Measurements from ENCODE around the gene AKAP6.

The AKAP6 gene

DNA sequence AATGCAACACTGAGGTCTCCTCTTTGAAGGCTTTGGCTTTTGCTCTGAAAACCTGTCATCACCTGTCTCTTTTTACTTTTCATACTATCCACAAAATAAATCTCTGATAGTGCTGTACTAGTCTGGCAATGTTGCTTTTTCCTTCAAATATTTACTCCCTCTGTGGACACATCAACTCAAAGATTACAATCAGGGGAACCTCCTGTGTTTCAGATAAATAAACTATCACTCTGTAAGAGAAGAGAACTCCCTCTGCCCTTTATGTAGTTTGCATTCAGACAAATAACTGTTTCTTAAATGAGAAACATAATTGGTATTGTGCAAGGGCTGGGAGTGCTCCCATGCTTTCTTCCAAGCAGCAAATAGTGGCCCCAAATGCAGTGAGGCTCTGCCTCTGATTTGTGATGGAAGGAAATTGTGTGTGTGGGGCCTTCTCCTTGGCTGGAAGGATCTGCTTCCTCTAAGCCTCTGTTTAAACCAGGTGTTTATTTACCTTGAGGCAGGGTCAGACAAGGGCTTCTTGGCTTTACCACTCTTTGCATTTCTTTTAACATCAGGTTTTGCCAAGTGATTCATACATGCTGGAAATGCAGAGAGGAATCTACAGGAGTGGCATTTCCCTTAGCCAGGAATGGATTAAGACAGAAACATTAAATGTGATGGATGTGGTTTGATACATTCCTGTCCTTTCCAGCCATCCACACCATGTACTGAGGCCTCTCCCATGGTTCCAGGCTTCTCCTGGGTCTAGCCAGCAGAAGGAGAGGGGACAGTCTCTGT, 69.0 kb downstream of the AKAP6 start:
- H3K9me3 Mint-ChIP-seq, result no peaks in the 10 kb centered on the region
- H3K4me1 Mint-ChIP-seq, result no peaks in the 10 kb centered on the region
- no peak overlapping the region for H3K4me3 Mint-ChIP-seq
- no peaks in the 10 kb centered on the region for H3K36me3 Mint-ChIP-seq
- CTCF ChIA-PET, result no interaction called here
- DNase-seq, result no peak
- H3K27ac Mint-ChIP-seq, result no peak overlapping the region
- no peaks in the 10 kb centered on the region for H3K27me3 Mint-ChIP-seq

DNA sequence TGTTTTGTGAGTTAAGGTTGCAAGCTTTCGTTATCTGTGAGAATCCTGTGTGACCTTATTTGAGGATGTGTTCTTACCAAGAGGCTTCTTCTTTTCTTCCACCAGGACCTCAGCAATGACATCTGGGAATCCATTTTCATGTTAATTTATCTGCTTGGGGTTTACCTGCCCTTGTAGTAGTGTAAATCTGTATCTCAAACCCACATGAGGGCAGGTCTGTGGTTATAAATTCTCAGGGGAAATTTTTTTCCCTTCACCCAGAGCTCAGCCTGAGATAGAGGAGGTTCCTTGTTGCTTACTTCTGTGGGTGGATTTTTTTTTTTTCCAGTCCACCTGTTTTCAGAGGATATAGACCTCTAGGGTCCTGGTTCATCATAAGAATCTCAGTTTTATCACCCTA, 70.8 kb downstream of the AKAP6 start:
- Mint-ChIP-seq H3K4me3 (no peak overlapping the region), H3K27me3 (no peaks in the 10 kb centered on the region), H3K27ac (no peak overlapping the region), H3K36me3 (no peaks in the 10 kb centered on the region), H3K4me1 (no peaks in the 10 kb centered on the region), H3K9me3 (no peaks in the 10 kb centered on the region)
- CTCF ChIA-PET, result no interaction called here
- DNase-seq, result no peak

GRCh38 chr14:32400480-32400879, 71.4 kb downstream of the AKAP6 start:
- Mint-ChIP-seq H3K27ac (no peak overlapping the region), H3K9me3 (no peaks in the 10 kb centered on the region)

GRCh38 chr14:32403021-32403420, 73.9 kb downstream of the AKAP6 start:
- H3K9me3 Mint-ChIP-seq, result no peaks in the 10 kb centered on the region
- no peaks in the 10 kb centered on the region for H3K36me3 Mint-ChIP-seq
- H3K4me1 Mint-ChIP-seq, result no peaks in the 10 kb centered on the region
- CTCF ChIA-PET, result interaction anchor here (1.0 kb wide), 1 partner anchor 26 kb away, joined by 3 read pairs; no protein-coding TSS in a partner anchor
- H3K27ac Mint-ChIP-seq, result no peak overlapping the region
- no peaks in the 10 kb centered on the region for H3K27me3 Mint-ChIP-seq
- no peak overlapping the region for H3K4me3 Mint-ChIP-seq
- no peak for DNase-seq

More at GRCh38 chr14:32400480-32400879, 71.4 kb downstream of the AKAP6 start:
- CTCF ChIA-PET, result interaction anchor here (0.7 kb wide), 1 partner anchor 18 kb away, joined by 3 read pairs; no protein-coding TSS in a partner anchor
- no peaks in the 10 kb centered on the region for H3K36me3 Mint-ChIP-seq
- H3K27me3 Mint-ChIP-seq, result no peaks in the 10 kb centered on the region
- no peaks in the 10 kb centered on the region for H3K4me1 Mint-ChIP-seq
- DNase-seq, result no peak
- no peak overlapping the region for H3K4me3 Mint-ChIP-seq

DNA sequence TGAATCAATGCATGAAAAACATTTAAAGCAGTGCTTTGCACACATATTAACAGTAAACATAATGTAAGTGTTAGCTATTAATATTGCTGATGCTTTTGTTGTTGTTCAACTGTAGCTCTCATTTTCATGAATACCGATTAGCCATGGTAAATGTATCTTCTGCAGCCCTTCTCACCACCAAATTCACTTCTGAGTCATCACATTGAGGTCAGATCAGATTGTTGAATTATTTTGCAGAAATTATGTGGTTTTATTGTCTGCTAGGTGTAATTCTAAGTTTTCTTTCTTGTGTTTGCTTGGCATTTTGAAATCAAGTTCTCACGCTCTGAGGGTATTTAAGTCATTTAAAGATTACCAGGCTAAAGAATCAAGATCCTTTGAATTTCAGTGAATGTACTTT, 74.6 kb downstream of the AKAP6 start:
- H3K27ac Mint-ChIP-seq, result no peak overlapping the region
- no peak overlapping the region for H3K4me3 Mint-ChIP-seq
- no peak for DNase-seq
- H3K27me3 Mint-ChIP-seq, result no peaks in the 10 kb centered on the region
- no peaks in the 10 kb centered on the region for H3K4me1 Mint-ChIP-seq
- no peaks in the 10 kb centered on the region for H3K36me3 Mint-ChIP-seq
- no peaks in the 10 kb centered on the region for H3K9me3 Mint-ChIP-seq
- CTCF ChIA-PET, result no interaction called here

DNA sequence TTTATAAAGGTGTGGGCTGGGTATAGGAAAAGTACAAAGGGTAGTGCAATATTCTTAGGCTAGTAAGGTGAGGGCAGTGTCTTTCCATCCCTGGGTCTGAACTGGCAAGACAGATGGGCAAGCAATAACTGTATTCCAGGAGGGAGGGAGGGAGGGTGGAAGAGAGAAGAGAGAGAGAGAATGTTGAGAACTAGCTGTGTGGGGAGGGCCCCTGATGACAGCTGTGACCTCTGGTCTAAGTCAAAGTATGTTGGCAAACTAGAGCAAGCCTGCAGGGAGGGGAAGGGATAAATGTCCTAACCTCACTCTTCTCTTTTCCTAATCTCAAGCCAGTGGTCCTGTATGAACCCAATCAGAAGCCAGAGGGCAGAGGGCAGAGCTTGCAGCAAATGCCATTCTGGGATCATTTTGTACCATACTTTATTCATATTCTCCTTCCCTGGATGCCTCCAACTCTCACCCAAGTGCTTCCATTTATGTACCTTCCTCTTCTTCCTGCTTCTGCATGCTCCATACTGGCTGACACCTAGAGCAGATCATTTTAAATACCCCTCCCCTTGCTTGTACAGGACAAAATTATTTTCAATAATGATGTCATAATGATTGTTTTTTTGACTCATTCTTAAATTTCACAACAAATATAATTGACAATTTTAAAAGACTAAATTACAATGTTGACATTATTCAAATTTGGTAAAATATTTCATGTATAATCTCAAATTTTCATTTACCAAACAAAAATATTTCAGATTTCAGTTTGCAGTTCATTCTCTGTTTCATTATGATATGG, 75.9 kb downstream of the AKAP6 start:
- CTCF ChIA-PET, result no interaction called here
- no peaks in the 10 kb centered on the region for H3K27me3 Mint-ChIP-seq
- H3K4me1 Mint-ChIP-seq, result no peaks in the 10 kb centered on the region
- H3K9me3 Mint-ChIP-seq, result no peaks in the 10 kb centered on the region
- no peak overlapping the region for H3K27ac Mint-ChIP-seq
- H3K4me3 Mint-ChIP-seq, result no peak overlapping the region
- no peaks in the 10 kb centered on the region for H3K36me3 Mint-ChIP-seq
- DNase-seq, result no peak

GRCh38 chr14:32405856-32406255, 76.8 kb downstream of the AKAP6 start:
- Mint-ChIP-seq H3K27ac (no peak overlapping the region), H3K36me3 (no peaks in the 10 kb centered on the region), H3K9me3 (no peaks in the 10 kb centered on the region), H3K4me1 (no peaks in the 10 kb centered on the region), H3K27me3 (no peaks in the 10 kb centered on the region), H3K4me3 (no peak overlapping the region)
- DNase-seq, result no peak
- CTCF ChIA-PET, result no interaction called here

DNA sequence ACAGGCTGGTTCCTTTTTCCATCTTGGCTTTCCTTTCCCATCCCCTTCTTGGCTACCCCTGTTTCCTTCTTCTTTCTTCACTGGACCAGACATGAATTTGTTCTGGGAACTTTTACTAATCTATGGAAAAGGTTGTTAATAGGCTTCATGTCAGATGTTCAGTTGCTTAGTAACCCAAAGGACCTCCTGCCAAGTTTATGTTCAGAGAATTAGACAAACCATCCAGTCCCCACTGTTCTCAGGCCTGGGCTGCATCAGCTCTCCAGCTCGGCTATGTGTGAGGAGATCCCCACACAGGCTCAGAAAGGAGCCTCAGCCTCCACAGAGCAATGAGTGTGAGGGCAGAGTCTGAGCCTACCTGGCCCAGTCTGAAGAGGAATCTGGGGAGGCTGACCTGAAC, 78.0 kb downstream of the AKAP6 start:
- H3K4me3 Mint-ChIP-seq, result no peak overlapping the region
- CTCF ChIA-PET, result no interaction called here
- H3K9me3 Mint-ChIP-seq, result no peaks in the 10 kb centered on the region
- H3K27ac Mint-ChIP-seq, result no peak overlapping the region
- H3K36me3 Mint-ChIP-seq, result no peaks in the 10 kb centered on the region
- no peaks in the 10 kb centered on the region for H3K27me3 Mint-ChIP-seq
- H3K4me1 Mint-ChIP-seq, result no peaks in the 10 kb centered on the region
- DNase-seq, result no peak

DNA sequence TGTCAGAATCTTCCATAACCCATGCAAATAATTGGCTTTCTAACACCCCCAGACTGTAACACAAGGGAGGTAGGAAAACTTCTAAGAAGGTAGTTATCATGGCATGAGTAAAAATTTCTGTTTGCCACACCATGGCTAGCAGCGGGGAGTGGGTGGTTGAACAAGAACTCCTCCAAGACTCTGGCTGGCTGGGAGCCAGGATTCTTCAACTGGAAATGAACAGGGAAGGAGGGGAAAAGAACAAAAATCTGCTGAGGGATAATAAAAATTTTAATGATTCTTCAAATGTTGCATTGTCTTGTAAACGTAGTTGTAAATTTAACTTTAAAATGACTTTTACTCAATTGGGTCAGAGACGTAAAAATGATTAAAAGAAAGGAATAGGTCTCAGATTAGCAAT, 78.9 kb downstream of the AKAP6 start:
- Mint-ChIP-seq H3K27me3 (no peaks in the 10 kb centered on the region), H3K9me3 (no peaks in the 10 kb centered on the region), H3K36me3 (no peaks in the 10 kb centered on the region), H3K27ac (no peak overlapping the region), H3K4me1 (no peaks in the 10 kb centered on the region), H3K4me3 (no peak overlapping the region)
- no peak for DNase-seq
- CTCF ChIA-PET, result no interaction called here

GRCh38 chr14:32412103-32412502, 83.0 kb downstream of the AKAP6 start:
- Mint-ChIP-seq H3K9me3 (no peaks in the 10 kb centered on the region), H3K4me1 (no peaks in the 10 kb centered on the region), H3K27ac (no peak overlapping the region), H3K4me3 (no peak overlapping the region), H3K36me3 (no peaks in the 10 kb centered on the region), H3K27me3 (no peaks in the 10 kb centered on the region)
- CTCF ChIA-PET, result no interaction called here
- no peak for DNase-seq

DNA sequence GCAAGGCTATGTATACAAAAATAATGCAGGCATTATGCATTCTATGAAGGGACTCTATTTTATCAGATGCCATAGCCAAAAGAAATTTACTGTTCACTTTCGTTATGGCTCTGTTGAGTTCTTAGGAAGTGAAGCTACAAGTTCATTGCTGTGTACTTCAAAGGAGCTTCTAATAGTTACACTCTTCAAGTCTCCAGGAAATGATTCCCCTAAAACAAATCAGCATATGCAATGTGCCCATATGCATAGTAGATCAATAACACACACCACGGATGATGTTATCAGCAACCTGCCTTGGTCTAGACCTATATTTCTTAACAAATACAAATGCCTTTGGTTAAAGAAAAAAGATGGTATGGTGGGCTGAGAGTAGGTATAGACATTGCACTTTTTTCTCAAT, 83.4 kb downstream of the AKAP6 start:
- H3K36me3 Mint-ChIP-seq, result no peaks in the 10 kb centered on the region
- H3K4me1 Mint-ChIP-seq, result no peaks in the 10 kb centered on the region
- no peak overlapping the region for H3K4me3 Mint-ChIP-seq
- CTCF ChIA-PET, result no interaction called here
- no peaks in the 10 kb centered on the region for H3K9me3 Mint-ChIP-seq
- H3K27ac Mint-ChIP-seq, result no peak overlapping the region
- no peaks in the 10 kb centered on the region for H3K27me3 Mint-ChIP-seq
- no peak for DNase-seq

- no peak for DNase-seq
- no peaks in the 10 kb centered on the region for H3K27me3 Mint-ChIP-seq
- H3K36me3 Mint-ChIP-seq, result no peaks in the 10 kb centered on the region
- no peaks in the 10 kb centered on the region for H3K9me3 Mint-ChIP-seq
- H3K4me3 Mint-ChIP-seq, result no peak overlapping the region
- no peak overlapping the region for H3K27ac Mint-ChIP-seq
- no peaks in the 10 kb centered on the region for H3K4me1 Mint-ChIP-seq
- CTCF ChIA-PET, result interaction anchor here (1.0 kb wide), 1 partner anchor 31 kb away, joined by 3 read pairs; no protein-coding TSS in a partner anchor
These were observed 85.0 kb downstream of the AKAP6 start for GRCh38 chr14:32413967-32414640.

- CTCF ChIA-PET, result no interaction called here
- Mint-ChIP-seq H3K4me3 (no peak overlapping the region), H3K27ac (no peak overlapping the region), H3K27me3 (no peaks in the 10 kb centered on the region), H3K9me3 (no peaks in the 10 kb centered on the region), H3K4me1 (no peaks in the 10 kb centered on the region), H3K36me3 (no peaks in the 10 kb centered on the region)
- no peak for DNase-seq
These were observed 85.7 kb downstream of the AKAP6 start for GRCh38 chr14:32414808-32415255.

- no peak for DNase-seq
- H3K4me3 Mint-ChIP-seq, result no peak overlapping the region
- CTCF ChIA-PET, result no interaction called here
These were observed 89.0 kb downstream of the AKAP6 start for GRCh38 chr14:32417956-32418552.

More at GRCh38 chr14:32417956-32418552, 89.0 kb downstream of the AKAP6 start:
- H3K36me3 Mint-ChIP-seq, result no peaks in the 10 kb centered on the region
- no peaks in the 10 kb centered on the region for H3K9me3 Mint-ChIP-seq
- no peak overlapping the region for H3K27ac Mint-ChIP-seq
- no peaks in the 10 kb centered on the region for H3K4me1 Mint-ChIP-seq
- H3K27me3 Mint-ChIP-seq, result no peaks in the 10 kb centered on the region

Measured in activated naive CD4-positive, alpha-beta T cell treated with anti-CD3 and anti-CD28 coated beads, Interleukin-2, amount 10 ng/mL, durations not matched to agents 7 days and 5 days (primary cell).